ENCODE measurements around the gene ABHD4.
A peak's percentile ranks its signal among the peaks of the same experiment; 100 is the strongest.

ABHD4 gene, protein sequence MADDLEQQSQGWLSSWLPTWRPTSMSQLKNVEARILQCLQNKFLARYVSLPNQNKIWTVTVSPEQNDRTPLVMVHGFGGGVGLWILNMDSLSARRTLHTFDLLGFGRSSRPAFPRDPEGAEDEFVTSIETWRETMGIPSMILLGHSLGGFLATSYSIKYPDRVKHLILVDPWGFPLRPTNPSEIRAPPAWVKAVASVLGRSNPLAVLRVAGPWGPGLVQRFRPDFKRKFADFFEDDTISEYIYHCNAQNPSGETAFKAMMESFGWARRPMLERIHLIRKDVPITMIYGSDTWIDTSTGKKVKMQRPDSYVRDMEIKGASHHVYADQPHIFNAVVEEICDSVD

DNA sequence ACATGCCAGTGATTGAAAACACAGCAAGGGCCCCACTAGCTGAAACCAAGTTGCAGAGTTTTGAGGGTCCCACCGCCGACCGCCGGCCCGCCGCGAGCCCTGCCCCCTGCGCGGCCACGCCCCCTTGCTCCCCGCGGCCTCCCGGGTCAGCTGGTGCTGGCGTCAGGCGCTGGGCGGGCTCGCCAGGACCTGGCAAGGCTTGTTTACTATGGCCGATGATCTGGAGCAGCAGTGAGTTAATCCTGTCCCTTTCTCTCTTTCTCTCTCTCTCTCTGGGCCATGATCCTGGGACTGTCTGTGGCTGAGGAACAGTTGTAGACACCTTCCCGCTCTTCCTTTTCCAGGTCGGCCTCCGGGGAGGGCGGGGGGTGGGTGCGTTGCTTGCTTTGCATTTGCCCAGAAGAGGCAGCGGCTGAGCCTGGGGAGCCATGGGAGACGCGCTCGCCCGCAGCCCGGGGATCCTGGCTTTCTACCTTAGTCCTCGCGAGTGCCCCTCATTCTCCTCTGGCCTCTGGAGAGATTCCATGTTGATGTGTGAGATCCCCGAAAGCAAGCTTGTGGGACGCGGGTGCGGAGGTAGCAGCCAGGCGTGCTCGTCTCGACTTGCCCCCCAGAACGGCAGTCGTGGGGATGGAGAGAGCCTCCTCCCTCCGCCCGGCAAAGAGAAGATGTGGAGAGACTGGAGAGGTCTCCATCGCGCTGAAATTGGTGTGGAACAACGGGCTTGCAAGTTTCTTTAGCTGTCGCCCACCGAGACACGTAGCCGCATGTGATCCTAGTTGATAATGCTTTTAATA, at the start of gene ABHD4:
TSS of gene ABHD4 (plus strand) at position 202 of the 797 bp plus-strand sequence. CDS start at position 209, 7 bp downstream.
- in situ Hi-C loops (cut with HindIII; ENCODE audit: low sequenced_read_pairs), result no loop called here
- peak within 1 kb of the TSS; percentile 74 for H3K4me3 ChIP-seq (ENCODE audit: low read depth, low read length)
- TF ChIP-seq, protein P1, sequence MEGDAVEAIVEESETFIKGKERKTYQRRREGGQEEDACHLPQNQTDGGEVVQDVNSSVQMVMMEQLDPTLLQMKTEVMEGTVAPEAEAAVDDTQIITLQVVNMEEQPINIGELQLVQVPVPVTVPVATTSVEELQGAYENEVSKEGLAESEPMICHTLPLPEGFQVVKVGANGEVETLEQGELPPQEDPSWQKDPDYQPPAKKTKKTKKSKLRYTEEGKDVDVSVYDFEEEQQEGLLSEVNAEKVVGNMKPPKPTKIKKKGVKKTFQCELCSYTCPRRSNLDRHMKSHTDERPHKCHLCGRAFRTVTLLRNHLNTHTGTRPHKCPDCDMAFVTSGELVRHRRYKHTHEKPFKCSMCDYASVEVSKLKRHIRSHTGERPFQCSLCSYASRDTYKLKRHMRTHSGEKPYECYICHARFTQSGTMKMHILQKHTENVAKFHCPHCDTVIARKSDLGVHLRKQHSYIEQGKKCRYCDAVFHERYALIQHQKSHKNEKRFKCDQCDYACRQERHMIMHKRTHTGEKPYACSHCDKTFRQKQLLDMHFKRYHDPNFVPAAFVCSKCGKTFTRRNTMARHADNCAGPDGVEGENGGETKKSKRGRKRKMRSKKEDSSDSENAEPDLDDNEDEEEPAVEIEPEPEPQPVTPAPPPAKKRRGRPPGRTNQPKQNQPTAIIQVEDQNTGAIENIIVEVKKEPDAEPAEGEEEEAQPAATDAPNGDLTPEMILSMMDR (IDR thresholded peaks at IDR 0.05; ENCODE audit: low read depth, low read length, missing control alignments), result no peak
- DNase-seq (ENCODE audit: low read depth), result no peak

DNA sequence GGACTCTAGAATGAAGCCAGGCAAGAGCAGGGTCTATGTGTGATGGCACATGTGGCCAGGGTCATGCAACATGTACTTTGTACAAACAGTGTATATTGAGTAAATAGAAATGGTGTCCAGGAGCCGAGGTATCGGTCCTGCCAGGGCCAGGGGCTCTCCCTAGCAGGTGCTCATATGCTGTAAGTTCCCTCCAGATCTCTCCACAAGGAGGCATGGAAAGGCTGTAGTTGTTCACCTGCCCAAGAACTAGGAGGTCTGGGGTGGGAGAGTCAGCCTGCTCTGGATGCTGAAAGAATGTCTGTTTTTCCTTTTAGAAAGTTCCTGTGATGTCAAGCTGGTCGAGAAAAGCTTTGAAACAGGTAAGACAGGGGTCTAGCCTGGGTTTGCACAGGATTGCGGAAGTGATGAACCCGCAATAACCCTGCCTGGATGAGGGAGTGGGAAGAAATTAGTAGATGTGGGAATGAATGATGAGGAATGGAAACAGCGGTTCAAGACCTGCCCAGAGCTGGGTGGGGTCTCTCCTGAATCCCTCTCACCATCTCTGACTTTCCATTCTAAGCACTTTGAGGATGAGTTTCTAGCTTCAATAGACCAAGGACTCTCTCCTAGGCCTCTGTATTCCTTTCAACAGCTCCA, 48.7 kb upstream of the ABHD4 start:
- DNase-seq (ENCODE audit: low read depth), result no peak
- TF ChIP-seq, protein P1 (IDR thresholded peaks at IDR 0.05; ENCODE audit: low read depth, low read length, missing control alignments), result no peak
- in situ Hi-C loops (cut with HindIII; ENCODE audit: low sequenced_read_pairs), result no loop called here
- H3K4me3 ChIP-seq (ENCODE audit: low read depth, low read length), result no peak overlapping the region

DNA sequence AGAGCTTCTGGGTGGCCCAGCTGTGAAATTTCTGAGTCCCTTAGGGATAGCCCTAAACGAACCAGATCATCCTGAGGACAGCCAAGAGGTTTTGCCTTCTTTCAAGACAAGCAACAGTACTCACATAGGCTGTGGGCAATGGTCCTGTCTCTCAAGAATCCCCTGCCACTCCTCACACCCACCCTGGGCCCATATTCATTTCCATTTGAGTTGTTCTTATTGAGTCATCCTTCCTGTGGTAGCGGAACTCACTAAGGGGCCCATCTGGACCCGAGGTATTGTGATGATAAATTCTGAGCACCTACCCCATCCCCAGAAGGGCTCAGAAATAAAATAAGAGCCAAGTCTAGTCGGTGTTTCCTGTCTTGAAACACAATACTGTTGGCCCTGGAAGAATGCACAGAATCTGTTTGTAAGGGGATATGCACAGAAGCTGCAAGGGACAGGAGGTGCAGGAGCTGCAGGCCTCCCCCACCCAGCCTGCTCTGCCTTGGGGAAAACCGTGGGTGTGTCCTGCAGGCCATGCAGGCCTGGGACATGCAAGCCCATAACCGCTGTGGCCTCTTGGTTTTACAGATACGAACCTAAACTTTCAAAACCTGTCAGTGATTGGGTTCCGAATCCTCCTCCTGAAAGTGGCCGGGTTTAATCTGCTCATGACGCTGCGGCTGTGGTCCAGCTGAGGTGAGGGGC, 48.0 kb upstream of the ABHD4 start:
- in situ Hi-C loops (cut with HindIII; ENCODE audit: low sequenced_read_pairs), result no loop called here
- DNase-seq (ENCODE audit: low read depth), result peak; percentile 19
- H3K4me3 ChIP-seq (ENCODE audit: low read depth, low read length), result no peak overlapping the region

DNA sequence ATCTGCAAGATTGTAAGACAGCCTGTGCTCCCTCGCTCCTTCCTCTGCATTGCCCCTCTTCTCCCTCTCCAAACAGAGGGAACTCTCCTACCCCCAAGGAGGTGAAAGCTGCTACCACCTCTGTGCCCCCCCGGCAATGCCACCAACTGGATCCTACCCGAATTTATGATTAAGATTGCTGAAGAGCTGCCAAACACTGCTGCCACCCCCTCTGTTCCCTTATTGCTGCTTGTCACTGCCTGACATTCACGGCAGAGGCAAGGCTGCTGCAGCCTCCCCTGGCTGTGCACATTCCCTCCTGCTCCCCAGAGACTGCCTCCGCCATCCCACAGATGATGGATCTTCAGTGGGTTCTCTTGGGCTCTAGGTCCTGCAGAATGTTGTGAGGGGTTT, 46.5 kb upstream of the ABHD4 start:
- DNase-seq (ENCODE audit: low read depth), result no peak
- no peak overlapping the region for H3K4me3 ChIP-seq (ENCODE audit: low read depth, low read length)
- in situ Hi-C loops (cut with HindIII; ENCODE audit: low sequenced_read_pairs), result no loop called here
- TF ChIP-seq, protein P1 (IDR thresholded peaks at IDR 0.05; ENCODE audit: low read depth, low read length, missing control alignments), result no peak

More for the DNA sequence above, 48.0 kb upstream of the ABHD4 start:
- TF ChIP-seq, protein P1 (IDR thresholded peaks at IDR 0.05; ENCODE audit: low read depth, low read length, missing control alignments), result no peak

DNA sequence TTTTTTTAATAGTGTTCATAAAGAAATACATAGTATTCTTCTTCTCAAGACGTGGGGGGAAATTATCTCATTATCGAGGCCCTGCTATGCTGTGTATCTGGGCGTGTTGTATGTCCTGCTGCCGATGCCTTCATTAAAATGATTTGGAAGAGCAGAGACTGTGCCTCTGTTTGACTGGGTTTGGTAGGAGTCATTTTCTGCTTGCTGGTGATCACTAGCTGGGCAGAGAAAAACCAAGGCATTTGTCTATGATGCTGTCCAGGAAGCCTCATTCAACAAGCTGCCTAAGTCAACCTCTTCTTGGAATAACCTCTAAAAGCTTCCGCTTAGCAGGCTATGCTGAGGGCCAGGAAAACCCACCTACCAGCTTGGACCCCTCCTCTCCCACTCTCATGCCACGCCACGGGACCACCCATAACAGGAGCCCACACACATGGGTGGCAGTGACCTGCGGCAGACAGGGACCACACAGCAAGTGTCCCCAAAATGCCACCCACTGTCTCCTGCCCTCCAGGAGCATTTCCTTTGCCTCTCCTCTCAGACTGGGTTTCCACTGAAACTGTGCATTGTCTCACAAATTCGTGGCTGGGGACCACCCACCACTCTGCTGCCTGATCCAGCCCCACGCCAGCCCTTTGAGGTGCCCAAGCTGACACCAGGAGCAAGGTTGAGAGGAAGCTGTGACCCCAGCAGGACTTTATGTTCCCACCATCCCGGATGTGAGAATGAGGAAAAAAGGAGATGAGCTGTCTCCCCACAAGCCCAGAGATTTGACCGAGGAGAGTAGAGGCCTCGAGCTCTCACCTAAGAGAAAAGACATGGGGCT, 45.9 kb upstream of the ABHD4 start:
- in situ Hi-C loops (cut with HindIII; ENCODE audit: low sequenced_read_pairs), result no loop called here
- TF ChIP-seq, protein P1 (IDR thresholded peaks at IDR 0.05; ENCODE audit: low read depth, low read length, missing control alignments), result no peak
- no peak overlapping the region for H3K4me3 ChIP-seq (ENCODE audit: low read depth, low read length)
- DNase-seq (ENCODE audit: low read depth), result no peak
